Nephron (organoid): ENCODE measurements around the gene KRT9.

ENCODE experiments used
- H3K27ac Mint-ChIP-seq, 3 experiments: 2 replicates each; pipeline ENCODE4 v1.8.0; 2020; ENCODE audit warnings: mixed read lengths in 3 of 3, mild to moderate bottlenecking in 2 of 3, moderate library complexity in 1 of 3
- H3K27me3 Mint-ChIP-seq: 2 replicates; pipeline ENCODE4 v1.8.0; 2021; ENCODE audit warnings: low read depth, mild to moderate bottlenecking, moderate library complexity, mixed read lengths
- H3K36me3 Mint-ChIP-seq: 2 replicates; pipeline ENCODE4 v1.8.0; 2020; ENCODE audit warnings: low read depth, mixed read lengths
- H3K4me1 Mint-ChIP-seq: 2 replicates; pipeline ENCODE4 v1.8.0; 2020; ENCODE audit warnings: mixed read lengths
- H3K4me3 Mint-ChIP-seq, 3 experiments: 2 replicates each; pipeline ENCODE4 v1.8.0; 2020; ENCODE audit warnings: mild to moderate bottlenecking in 3 of 3, mixed read lengths in 3 of 3, moderate library complexity in 2 of 3
- H3K9me3 Mint-ChIP-seq: 2 replicates; pipeline ENCODE4 v1.8.0; 2020; ENCODE audit warnings: mixed read lengths
- TF ChIP-seq, protein P1 (sequence below), 3 experiments: fragments of 200-600 bp; sonication (generic); IDR thresholded peaks; one replicate each; pipeline ENCODE4 v1.5.0; 2021; ENCODE audit warnings: antibody characterized with exemption in 3 of 3; ENCODE audit not compliant: unreplicated experiment in 3 of 3

The KRT9 gene

GRCh38 chr17:41520821-41521521, 50.9 kb downstream of the KRT9 start:
- TF ChIP-seq, protein P1, sequence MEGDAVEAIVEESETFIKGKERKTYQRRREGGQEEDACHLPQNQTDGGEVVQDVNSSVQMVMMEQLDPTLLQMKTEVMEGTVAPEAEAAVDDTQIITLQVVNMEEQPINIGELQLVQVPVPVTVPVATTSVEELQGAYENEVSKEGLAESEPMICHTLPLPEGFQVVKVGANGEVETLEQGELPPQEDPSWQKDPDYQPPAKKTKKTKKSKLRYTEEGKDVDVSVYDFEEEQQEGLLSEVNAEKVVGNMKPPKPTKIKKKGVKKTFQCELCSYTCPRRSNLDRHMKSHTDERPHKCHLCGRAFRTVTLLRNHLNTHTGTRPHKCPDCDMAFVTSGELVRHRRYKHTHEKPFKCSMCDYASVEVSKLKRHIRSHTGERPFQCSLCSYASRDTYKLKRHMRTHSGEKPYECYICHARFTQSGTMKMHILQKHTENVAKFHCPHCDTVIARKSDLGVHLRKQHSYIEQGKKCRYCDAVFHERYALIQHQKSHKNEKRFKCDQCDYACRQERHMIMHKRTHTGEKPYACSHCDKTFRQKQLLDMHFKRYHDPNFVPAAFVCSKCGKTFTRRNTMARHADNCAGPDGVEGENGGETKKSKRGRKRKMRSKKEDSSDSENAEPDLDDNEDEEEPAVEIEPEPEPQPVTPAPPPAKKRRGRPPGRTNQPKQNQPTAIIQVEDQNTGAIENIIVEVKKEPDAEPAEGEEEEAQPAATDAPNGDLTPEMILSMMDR (IDR thresholded peaks at IDR 0.05; ENCODE audit: unreplicated experiment in 3 of 3), result no peak
- H3K4me1 Mint-ChIP-seq, result peaks cover 22% of the 10 kb centered on the region
- H3K36me3 Mint-ChIP-seq, result peaks cover 11% of the 10 kb centered on the region
- no peak overlapping the region for H3K27ac Mint-ChIP-seq
- H3K4me3 Mint-ChIP-seq, result no peak overlapping the region
- H3K27me3 Mint-ChIP-seq, result peaks cover 47% of the 10 kb centered on the region
- H3K9me3 Mint-ChIP-seq, result no peaks in the 10 kb centered on the region

GRCh38 chr17:41519501-41520224, 52.2 kb downstream of the KRT9 start:
- no peak overlapping the region for H3K27ac Mint-ChIP-seq
- TF ChIP-seq, protein P1 (IDR thresholded peaks at IDR 0.05; ENCODE audit: unreplicated experiment in 3 of 3), result no peak
- no peaks in the 10 kb centered on the region for H3K9me3 Mint-ChIP-seq
- peaks cover 7% of the 10 kb centered on the region for H3K36me3 Mint-ChIP-seq
- no peak overlapping the region for H3K4me3 Mint-ChIP-seq
- peaks cover 22% of the 10 kb centered on the region for H3K4me1 Mint-ChIP-seq
- peaks cover 40% of the 10 kb centered on the region for H3K27me3 Mint-ChIP-seq

GRCh38 chr17:41518789-41519449, 52.9 kb downstream of the KRT9 start, which contains the start of gene KRT15:
KRT15 (minus strand) TSS chr17:41518890; CDS start chr17:41518827, 63 bp downstream.
- no peak within 1 kb of the TSS for H3K27ac Mint-ChIP-seq
- peaks cover 7% of the 10 kb centered on the region for H3K36me3 Mint-ChIP-seq
- no peaks in the 10 kb centered on the region for H3K9me3 Mint-ChIP-seq
- no peak within 1 kb of the TSS for H3K4me3 Mint-ChIP-seq
- H3K27me3 Mint-ChIP-seq, result peaks cover 40% of the 10 kb centered on the region
- TF ChIP-seq, protein P1 (IDR thresholded peaks at IDR 0.05; ENCODE audit: unreplicated experiment in 3 of 3), result no peak
- H3K4me1 Mint-ChIP-seq, result peaks cover 22% of the 10 kb centered on the region

GRCh38 chr17:41518031-41518430, 53.8 kb downstream of the KRT9 start:
- H3K36me3 Mint-ChIP-seq, result no peaks in the 10 kb centered on the region
- TF ChIP-seq, protein P1 (IDR thresholded peaks at IDR 0.05; ENCODE audit: unreplicated experiment in 3 of 3), result no peak
- H3K9me3 Mint-ChIP-seq, result no peaks in the 10 kb centered on the region
- peaks cover 31% of the 10 kb centered on the region for H3K27me3 Mint-ChIP-seq
- H3K27ac Mint-ChIP-seq, result no peak overlapping the region
- no peak overlapping the region for H3K4me3 Mint-ChIP-seq
- peaks cover 14% of the 10 kb centered on the region for H3K4me1 Mint-ChIP-seq

- TF ChIP-seq, protein P1 (IDR thresholded peaks at IDR 0.05; ENCODE audit: unreplicated experiment in 3 of 3), result no peak
- peaks cover 13% of the 10 kb centered on the region for H3K4me1 Mint-ChIP-seq
- no peaks in the 10 kb centered on the region for H3K36me3 Mint-ChIP-seq
- H3K27ac Mint-ChIP-seq, result no peak overlapping the region
- no peaks in the 10 kb centered on the region for H3K9me3 Mint-ChIP-seq
- no peak overlapping the region for H3K4me3 Mint-ChIP-seq
- H3K27me3 Mint-ChIP-seq, result peaks cover 31% of the 10 kb centered on the region
These were observed 55.0 kb downstream of the KRT9 start for GRCh38 chr17:41516830-41517283.
